GM21447 (cell line): ENCODE data around the gene FBXO46.
"Not testable (repeated sequence)": the region's sequence is repeated elsewhere in the genome, so short reads cannot be mapped to it uniquely, and the experiment has no call there.

Source experiments
- ATAC-seq: cut with Tn5 transposase; IDR thresholded peaks from one replicate; pipeline ENCODE4 v1.9.1; 2021; ENCODE audit not compliant: unreplicated experiment

The FBXO46 gene

DNA sequence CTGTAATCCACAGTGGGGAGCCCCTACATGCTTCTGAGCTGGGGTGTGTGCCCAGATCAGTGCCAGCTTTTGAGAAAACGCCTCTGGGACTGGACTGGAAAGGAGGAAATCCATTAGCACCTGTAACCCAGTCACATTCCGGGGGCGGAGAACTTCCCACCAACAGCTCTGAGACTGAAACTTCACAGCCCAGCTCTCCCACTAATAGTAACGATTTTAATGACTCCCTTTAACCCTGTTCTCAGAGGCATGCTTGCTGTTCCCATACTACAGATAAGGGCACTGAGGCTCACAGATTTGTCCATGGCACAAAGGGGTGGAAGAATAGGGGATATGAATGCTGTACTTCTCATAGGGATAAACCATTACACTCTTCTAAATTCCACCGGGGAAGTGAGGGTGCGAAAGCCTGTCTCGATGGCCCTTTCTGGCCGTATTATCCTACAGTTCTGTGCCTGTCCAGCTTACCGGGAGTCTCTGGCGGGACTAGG is 851 bp downstream of the FBXO46 start:
- no peak for ATAC-seq

DNA sequence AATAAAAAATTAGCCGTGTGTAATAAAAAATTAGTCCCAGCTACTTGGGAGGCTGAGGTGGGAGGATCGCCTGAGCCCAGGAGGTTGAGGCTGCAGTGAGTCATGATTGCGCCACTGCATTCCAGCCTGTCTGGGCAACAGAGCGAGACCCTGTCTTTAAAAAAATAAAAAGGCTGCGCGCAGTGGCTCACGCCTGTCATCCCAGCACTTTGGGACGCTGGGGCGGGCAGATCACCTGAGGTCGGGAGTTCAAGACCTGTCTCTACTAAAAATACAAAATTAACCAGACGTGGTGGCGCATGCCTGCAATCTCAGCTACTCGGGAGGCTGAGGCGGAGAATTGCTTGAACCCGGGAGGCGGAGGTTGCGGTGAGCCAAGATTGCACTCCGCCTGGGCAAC is 2.0 kb downstream of the FBXO46 start:
- not testable (repeated sequence) for ATAC-seq

DNA sequence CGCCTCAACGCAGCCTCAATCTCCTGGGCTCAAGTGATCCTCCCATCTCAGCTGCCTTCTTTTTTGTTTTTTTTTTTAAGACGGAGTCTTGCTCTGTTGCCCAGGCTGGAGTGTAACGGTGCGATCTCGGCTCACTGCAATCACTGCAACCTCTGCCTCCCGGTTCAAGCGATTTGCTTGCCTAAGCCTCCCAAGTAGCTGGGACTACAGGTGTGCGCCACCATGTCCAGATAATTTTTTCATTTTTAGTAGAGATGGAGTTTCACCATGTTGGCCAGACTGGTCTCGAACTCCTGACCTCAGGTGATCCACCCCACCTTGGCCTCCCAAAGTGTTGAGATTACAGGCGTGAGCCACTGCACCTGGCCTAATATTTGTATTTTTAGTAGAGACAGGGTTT is 10.6 kb downstream of the FBXO46 start:
- not testable (repeated sequence) for ATAC-seq

DNA sequence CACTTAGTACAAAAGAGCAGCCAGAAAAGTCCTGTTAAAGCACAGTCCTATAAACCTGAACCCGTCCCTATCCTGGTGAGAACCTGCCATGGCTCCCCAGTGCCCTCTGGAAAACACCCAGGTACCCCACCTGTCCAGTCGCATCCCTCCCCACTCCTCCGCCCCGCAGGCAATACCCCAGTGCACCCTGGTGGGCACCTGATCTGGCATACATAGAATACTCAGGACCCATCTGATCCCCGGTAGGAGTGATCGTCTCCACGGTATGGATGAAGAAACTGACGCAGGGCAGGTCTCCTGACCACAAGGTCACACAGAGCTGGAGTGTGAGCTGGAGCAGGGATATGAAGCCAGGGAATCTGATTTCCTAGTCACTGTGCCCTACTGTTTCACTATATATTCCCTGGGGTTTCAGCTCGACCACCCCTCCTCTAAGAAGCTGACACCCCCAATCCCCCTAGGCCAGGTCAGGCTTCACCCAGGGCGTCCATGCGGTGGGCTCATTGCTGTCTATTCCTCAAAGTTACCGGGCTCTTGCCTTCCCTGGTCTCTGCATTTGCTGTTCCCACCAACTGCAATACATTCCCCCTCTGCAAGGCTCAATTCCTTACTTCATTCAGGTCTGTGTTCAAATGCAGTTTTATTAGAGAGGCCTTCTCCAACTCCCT is 12.6 kb downstream of the FBXO46 start:
- ATAC-seq, result no peak

DNA sequence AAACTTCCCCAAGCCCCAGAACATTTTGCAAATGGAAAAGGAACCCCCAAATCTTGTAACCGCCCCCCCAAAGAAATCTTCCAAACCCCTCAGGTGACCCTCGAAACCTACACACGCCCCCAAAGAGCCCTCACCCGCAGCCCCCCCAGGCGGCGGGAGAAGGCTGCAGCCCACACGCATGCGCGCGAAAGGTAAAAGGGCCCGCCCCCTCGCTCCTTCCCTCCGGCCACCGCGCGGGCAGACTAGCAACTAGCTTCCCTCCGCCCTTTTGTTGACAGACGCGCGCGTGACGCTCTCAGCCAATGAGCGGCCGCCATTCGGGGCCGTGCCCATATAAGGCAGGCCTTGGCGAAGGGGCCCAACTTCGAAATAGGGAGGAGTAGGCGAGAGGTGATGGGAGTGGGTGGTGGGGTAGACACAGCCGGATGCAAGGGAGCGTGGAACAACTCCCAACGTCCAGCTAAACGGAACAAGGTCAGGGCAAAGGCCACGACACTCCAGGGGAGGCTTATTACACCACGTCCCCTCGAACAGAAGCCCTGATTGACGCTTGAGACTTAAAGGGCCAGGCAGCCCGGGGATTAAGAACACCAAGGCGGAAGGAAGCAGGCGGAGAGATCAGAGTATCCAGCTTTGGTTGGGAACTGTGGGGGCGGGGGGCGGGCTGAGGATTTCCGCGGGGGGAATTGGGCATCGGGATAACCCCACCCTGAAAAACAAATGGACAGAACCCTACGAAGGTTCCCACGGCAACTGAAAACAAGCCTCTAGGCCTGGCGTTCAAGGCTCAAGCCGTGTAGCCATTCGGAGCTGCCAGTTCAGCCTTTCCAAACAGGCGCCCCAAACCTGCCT is 13.3 kb downstream of the FBXO46 start:
- peak; percentile 95 for ATAC-seq

DNA sequence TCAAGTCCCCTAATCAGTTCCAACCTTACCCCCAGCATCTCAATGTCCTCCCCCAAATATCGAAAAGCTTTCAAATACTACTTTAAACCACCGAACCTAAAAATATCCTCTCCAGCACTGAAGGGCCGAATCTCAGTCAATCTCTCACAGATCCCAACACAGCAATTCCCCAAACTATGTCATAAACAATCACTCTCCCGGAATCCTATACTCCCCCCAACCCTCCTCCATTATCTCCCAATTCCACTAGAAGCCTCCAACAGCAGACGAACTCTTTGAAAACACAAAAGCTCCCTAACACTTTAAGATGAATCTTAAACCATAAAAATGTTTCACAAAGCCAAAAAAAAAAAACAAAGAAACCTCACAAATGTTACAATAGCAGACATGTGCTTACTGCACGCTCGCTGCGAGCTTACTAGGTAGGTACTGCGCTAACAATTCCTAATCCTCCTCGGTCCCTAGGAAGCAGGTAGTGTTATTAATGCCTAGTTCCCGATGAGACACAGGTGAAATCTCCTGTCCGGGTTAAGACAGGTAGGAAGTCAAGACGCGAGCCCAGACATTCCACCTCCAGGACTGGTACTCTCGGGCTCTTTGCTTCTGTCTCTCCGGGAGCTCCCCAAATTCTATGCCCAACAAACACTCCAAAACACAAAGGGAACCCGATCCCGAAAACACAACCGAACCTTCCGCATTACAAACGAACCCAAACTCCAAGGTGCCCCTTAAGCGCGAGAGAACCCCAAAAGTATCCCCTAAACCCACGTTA is 14.2 kb downstream of the FBXO46 start:
- ATAC-seq, result no peak

DNA sequence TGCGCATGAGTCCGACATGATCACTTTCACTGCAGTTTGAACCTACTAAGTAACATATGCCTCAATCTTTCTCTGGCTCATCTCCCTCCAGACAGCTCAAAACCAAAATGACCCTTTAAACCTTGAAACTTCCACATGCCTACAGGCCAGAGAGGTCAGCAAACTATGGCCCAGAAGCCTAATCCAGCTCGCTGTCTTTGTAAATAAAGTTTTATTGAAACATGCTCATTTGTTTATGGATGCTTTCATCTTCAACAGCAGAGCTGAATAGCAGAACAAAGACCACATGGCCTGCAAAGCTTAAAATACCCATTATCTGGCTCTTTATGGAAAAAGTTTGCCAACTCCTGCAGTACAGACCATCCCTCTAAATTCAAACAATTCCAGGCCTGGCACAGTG is 15.6 kb downstream of the FBXO46 start:
- no peak for ATAC-seq

DNA sequence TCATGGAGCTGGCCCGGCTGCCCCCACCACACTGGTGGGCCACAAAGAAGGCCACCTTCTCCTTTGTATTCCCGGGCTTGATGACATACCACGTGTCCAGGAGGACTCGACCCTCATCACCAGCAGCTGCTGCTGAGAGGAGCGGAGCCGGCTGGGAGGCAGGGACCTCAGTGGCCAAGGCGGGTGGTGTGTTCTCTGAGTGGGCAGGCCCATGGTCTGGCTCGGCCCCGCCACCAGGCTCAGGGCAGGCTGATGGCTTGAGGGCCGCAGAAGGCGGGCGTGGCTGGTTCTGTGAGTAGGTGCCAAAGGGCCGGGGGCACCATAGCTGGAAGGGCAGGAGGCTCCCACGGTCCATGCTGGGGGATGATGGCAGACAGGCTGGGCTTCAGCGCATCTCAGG is 17.6 kb downstream of the FBXO46 start:
- ATAC-seq, result no peak

DNA sequence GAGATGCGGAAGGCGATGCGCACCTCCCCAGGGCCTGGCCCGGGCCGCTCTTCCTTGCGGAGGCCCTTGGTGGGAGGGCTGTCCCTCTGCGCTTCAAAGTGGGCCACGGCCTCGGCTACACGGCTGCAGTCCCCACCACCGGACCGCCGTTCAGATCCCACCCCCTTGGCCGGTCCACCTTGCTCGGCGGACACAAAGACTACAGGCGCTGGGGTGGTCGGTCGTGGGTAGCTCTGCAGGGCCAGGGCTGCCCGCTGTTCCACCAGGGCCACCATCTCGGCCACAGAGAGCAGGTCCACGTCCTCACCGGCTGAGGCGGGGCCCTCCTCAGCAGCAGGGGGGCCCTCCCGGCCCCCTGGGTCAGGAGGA is 18.0 kb downstream of the FBXO46 start:
- ATAC-seq, result no peak

DNA sequence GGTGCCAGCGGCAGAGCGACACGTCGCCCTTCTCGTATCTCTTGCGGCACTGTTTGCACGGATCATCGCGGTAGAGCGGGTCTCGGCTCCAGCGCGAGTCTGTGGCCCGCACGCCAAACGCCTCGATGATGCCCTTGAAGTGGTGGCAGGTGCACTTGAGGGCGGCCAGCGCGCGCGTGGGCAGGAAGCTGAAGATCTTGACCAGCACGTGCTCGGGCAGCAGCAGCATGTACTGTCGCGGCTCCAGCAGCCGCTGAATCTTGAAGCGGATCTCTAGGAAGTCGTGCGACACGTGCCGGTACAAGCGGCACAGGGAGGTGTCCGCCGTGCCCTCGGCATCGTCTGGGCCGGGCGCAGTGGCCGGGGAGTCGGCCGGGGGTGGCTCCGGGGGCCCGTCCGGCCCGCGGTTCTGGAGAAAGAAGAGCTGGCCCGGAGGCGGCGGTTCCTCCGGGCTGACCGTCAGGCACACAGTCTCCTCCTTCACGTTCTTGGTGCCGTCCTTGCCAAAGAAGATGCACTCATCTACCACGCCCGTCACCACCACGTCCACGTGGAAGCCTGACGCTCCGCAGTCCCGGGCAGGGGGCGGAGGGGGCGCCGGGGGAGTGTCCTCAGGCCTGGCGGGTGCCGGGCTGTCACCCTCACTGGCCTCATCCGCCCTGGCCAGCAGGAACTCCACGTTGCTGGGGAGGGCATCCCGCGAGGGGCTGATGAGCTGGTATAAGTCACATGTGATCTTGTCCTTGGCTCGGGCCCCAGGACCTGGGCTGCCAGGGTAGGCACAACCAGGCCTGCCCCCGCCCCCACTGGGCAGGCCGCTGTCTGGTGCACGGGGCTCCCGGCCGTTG is 18.6 kb downstream of the FBXO46 start:
- no peak for ATAC-seq

DNA sequence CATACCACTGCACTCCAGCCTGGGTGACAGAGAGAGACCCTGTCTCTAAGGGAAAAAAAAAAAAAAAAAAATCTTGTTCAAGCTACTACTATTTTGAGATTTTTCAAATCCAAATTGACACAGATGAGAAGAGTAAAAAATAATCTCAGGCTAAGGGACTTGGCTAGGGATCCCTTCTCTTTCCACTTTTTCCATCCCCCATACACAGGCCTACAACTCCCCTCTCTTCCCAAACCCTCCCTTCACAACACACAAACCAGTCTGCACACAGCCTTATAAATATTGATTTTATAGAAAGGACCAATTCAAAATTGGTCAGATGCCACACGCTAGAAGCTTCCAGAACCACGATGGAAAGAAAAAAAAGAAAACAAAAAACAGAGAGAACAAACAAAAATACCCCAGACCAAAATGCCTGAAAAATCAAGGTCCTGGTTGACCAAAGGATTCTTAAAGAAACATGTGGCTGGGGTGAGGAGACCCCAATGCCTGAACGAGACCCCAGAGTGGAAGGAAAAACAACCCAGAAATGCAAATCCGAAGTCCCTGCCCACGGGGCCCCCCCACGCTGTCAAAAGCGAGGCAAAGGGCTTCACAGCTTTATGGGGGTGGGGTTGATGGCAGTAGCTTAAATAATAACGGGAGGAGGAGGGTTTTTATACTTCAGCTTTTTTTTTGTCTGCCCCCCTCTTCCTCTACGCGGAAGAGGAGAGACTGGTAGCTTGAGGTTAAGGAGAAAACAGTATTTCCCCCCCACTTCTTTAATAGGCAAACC is 20.2 kb downstream of the FBXO46 start:
- no peak for ATAC-seq

DNA sequence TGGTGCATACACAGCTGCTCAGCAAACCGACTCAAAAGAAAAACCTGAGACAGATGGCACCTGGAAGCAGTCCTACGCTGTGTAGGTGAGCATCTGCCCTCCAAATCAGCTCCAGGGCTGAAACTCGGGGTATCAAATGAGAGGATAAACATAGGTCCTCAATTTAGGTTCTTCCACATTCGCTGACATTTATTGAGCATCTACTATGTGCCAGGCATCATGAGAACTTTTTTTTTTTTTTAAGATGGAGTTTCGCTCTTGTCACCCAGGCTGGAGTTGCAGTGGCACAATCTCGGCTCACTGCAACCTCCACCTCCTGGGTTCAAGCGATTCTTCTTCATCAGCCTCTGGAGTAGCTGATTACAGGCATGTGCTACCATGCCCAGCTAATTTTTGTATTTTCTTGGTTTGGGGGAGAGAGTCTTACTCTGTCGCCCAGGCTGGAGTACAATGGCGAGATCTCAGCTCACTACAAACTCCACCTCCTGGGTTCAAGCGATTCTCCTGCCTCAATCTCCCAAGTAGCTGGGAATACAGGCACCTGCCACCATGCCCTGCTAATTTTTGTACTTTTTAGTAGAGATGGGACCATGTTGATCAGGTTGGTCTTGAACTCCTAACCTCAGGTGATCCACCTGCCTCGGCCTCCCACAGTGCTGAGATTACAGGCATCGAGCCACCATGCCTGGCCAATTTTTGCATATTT is 24.8 kb downstream of the FBXO46 start:
- no peak for ATAC-seq

DNA sequence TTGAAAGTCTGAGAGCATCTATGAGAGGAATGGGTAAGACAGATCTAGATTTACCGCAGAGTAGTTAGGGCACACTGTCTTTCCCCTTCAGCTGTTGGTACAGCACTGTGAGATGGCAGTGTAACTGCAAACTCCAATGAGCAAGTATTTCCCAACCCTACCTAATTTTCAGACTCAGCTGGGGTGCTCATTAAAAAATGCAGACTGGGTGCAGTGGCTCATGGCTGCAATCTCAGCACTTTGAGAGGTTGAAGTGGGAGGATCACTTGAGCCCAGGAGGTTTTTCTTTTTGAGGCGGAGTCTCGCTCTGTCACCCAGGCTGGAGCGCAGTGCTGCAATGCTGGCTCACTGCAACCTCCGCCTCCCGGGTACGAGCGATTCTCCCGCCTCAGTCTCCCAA is 25.6 kb downstream of the FBXO46 start:
- ATAC-seq, result no peak

DNA sequence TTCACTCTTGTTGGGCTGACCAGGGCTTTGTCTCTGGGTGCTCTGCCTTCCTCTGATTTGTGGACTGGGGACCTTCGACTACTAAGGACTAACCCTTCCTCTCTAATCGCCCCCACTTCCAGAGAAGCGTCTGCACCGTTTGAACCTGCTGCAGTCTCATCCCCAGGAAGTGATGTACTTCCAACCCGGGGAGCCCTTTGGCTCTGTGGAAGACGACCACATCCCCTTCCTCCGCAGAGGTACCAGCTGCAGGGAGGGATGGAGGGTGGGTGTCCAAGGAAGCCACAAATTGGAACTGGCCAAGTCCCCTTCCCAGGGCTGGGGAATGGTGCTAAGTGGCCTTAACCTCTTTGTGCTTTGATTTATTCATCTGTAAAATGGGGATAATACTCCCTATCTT is 29.0 kb downstream of the FBXO46 start:
- no peak for ATAC-seq

DNA sequence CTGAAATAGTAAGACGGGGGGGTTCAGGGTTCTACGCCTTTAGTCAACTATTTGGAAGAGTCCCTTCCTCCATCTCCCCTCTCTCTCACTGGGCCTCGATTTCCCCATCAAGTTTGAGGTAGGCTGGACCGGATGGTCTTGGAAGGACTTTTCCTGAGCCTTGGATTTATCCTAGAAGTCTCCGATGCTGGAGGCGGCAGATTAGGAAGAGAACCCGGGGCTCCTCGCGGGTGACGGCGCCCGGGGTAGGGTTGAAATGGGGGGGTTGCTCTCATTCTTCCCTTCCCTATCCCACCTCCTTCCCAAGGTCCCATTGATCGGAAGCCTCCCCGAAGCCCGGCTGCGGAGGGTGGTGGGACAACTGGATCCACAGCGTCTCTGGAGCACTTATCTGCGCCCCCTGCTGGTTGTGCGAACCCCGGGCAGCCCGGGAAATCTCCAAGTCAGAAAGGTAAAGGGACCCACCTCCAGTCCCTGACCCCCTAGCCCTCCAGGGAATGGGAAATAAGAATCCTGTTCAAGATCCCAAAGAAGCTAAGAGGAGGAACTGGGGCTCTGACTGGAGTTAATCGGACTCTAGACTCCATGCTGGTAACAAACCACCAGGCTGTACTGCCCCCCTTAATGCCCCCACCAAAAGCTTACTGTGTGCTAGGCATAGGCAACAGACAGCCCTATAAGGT is 37.4 kb downstream of the FBXO46 start:
- no peak for ATAC-seq

DNA sequence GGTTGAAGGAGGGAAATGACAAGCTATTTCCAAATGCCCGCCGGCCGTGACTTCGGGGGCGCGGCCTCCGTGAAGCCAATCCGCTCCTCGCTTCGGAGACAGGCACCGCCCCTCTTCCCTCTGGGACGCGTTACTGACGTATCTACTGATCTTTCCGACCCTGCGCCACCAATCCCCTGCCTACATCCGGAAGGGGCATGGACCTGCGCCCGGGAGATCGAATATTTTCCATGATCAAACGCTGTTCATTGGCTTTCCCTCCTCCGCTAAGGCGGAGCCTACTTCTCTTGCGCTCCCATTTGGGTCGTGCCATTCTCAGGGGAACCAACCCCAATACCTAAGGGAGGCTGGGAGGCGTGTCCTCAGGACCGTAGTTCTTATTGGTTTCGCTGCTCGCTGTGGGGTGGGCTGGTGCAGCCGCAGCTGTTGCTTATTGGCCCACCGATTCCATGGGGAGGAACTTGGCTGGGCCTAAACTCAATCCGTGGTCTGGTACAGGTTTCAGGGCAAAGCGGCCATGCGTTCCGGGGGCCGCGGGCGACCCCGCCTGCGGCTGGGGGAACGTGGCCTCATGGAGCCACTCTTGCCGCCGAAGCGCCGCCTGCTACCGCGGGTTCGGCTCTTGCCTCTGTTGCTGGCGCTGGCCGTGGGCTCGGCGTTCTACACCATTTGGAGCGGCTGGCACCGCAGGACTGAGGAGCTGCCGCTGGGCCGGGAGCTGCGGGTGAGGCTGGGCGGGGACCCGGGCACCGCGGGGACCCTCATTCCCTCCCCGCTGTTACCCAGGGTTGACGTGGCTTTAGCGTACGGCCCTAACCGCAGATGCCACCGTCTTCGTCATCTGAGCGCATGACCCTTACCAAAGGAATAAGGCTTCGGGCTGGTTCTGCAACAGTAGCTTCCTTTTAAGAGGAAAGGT is 38.2 kb downstream of the FBXO46 start, which contains the start of gene QPCTL:
Gene QPCTL (plus strand): TSS at position 480 of the 919 bp plus-strand sequence. CDS start 38 bp downstream, at position 518.
- peak; percentile 84 for ATAC-seq

DNA sequence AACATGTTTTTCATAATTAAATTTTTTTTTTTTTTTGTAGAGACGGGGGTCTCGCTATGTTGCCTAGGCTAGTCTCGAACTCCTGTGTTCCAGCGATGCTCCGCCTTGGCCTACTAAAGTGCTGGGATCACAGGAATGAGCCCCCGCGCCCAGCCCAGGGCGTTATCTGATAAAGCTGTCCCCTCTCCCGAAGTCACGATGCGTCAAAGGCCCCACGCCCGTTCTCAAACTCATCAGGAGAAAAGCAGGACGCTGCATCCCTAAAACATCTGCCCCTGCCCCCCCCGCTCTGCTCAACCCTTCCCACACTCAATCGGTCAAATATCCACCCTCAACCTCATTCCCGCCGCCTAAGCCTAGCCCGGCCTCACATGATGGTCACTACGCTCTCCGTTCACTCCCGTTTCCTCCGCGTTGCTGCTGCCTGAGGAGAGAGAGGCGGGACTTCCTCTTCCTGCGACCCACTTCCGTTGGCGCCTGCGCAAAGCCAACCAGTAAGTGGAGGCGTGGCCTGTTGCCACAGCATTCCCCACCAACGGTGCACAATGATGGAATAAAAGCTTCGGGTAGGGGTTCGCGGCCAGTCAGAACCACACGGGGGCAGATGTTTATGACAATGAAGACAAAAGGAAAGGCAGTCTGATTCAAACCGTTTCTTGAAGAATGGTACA is 39.0 kb downstream of the FBXO46 start, which contains the start of gene SNRPD2:
Gene SNRPD2 (minus strand): TSS at position 438 of the 671 bp plus-strand sequence. CDS start 65 bp downstream, at position 373.
- ATAC-seq, result peak; percentile 42
